Right atrium auricular region (tissue), 2 donors: ENCODE results near the gene ATXN10. TPM values are rescaled to one million over a fixed set of nuclear protein-coding genes. Genes with fewer than 3 reads are reported as not detected.
"Not testable (repeated sequence)": the region's sequence is repeated elsewhere in the genome, so short reads cannot be mapped to it uniquely, and the experiment has no call there.

Experiments
- DNase-seq: peaks from one replicate; pipeline ENCODE4 v3.0.0-alpha.2; 2019; ENCODE audit warnings: low spot score
- H3K27ac ChIP-seq, 2 donors: fragments of 200-600 bp; sonication (generic); 1 replicate in 1 of 2; 2 replicates in 1 of 2; pipeline ENCODE4 v1.5.1; 2016 to 2019
- H3K27me3 ChIP-seq, 2 donors: fragments of 200-600 bp; sonication (generic); one replicate each; pipeline versions ENCODE4 v1.5.1 to v1.6.0; 2017 to 2019
- H3K36me3 ChIP-seq: fragments of 200-600 bp; sonication (generic); one replicate; pipeline ENCODE4 v1.5.1; 2016
- H3K4me1 ChIP-seq, 2 donors: fragments of 200-600 bp; sonication (generic); one replicate each; pipeline versions ENCODE4 v1.5.1 to v1.6.0; 2017 to 2019
- H3K4me3 ChIP-seq, 2 donors: fragments of 200-600 bp; sonication (generic); 1 replicate in 1 of 2; 2 replicates in 1 of 2; pipeline ENCODE4 v1.5.1; 2017 to 2019; ENCODE audit warnings: mild to moderate bottlenecking in 1 of 2, moderate library complexity in 1 of 2
- H3K9me3 ChIP-seq, 2 donors: fragments of 200-600 bp; sonication (generic); one replicate each; pipeline ENCODE4 v1.5.1; 2019
- total RNA-seq, 2 donors: library from RNA; depleted of rRNA; stranded (reverse); fragments of >200 nt; gene quantifications; one replicate each; pipeline ENCODE4 v1.1.0, GENCODE V29; 2016
- TF ChIP-seq, protein P1 (sequence below), 2 donors: fragments of 200-600 bp; sonication (generic); IDR thresholded peaks; one replicate each; pipeline ENCODE4 v1.5.1; 2019; ENCODE audit warnings: antibody characterized with exemption in 2 of 2

ATXN10 gene
- total RNA-seq, 2 donors from 2014 or later, result 85.3 to 88.5 TPM

DNA sequence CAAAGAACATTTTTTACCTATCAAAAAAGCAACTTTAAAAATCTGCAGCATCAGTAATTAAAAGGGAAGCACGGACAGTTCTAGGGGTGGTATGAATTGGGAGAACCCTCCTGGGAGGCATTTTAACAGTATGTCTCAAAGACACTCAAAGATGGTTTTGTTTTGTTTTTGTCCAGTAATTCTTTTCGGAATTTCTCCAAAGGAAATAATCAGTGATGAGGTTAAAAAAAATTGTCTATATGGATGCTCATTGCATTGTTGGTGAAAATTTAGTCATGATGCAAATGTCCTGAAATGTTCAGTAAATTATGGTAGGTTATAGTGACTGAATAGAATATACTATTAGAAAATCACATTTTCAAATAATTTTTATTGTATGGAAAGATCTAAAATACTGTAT lies 115.1 kb downstream of the ATXN10 start:
- Histone ChIP-seq H3K36me3 (no peaks in the 10 kb centered on the region), H3K4me1 (peaks cover 0 to 32% of the 10 kb centered on the region in 2 donors), H3K27ac (no peak overlapping the region), H3K4me3 (no peak overlapping the region), H3K27me3 (no peaks in the 10 kb centered on the region), H3K9me3 (no peaks in the 10 kb centered on the region)
- DNase-seq, result no peak
- TF ChIP-seq, protein P1, sequence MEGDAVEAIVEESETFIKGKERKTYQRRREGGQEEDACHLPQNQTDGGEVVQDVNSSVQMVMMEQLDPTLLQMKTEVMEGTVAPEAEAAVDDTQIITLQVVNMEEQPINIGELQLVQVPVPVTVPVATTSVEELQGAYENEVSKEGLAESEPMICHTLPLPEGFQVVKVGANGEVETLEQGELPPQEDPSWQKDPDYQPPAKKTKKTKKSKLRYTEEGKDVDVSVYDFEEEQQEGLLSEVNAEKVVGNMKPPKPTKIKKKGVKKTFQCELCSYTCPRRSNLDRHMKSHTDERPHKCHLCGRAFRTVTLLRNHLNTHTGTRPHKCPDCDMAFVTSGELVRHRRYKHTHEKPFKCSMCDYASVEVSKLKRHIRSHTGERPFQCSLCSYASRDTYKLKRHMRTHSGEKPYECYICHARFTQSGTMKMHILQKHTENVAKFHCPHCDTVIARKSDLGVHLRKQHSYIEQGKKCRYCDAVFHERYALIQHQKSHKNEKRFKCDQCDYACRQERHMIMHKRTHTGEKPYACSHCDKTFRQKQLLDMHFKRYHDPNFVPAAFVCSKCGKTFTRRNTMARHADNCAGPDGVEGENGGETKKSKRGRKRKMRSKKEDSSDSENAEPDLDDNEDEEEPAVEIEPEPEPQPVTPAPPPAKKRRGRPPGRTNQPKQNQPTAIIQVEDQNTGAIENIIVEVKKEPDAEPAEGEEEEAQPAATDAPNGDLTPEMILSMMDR (IDR thresholded peaks at IDR 0.05), result no peak

DNA sequence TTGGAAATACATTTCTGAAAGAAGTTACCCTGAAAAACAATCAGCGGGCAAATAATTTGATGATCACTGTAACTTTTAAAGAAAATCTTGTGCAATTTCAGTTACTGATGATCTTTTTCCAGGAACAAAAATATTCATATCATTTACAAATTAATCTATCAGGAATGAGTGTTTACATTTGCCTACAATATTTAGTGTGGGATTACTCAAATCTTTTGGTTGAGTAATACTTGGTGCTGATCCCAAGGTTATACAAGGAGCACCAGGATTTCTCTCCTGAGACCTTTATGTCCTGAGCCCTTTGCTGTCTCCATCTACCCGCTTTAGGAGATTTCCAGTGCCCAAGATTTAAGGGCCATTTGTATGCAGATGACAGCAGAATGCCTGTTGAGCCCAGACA lies 116.1 kb downstream of the ATXN10 start:
- TF ChIP-seq, protein P1 (IDR thresholded peaks at IDR 0.05), result no peak
- Histone ChIP-seq H3K27me3 (no peaks in the 10 kb centered on the region), H3K4me3 (no peak overlapping the region), H3K4me1 (peaks cover 0 to 32% of the 10 kb centered on the region in 2 donors), H3K36me3 (no peaks in the 10 kb centered on the region), H3K9me3 (no peaks in the 10 kb centered on the region), H3K27ac (no peak overlapping the region)
- no peak for DNase-seq

DNA sequence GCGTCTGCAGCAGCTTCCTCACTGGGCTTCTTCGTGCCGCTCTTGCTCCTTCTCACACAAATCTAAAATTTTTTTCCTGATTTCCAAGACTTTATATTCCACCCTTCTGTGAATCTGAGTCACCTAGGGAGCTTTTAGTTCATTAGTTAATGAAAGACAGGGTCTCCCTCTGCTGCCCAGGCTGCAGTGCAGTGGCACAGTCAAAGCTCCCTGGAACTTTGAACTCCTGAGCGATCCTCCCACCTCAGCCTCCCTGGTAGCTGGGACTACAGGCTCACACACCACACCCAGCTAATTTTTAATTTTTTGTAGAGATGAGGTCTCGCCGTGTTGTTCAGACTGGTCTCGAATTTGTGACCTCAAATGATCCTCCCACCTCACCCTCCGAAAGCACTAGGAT lies 116.9 kb downstream of the ATXN10 start:
- Histone ChIP-seq H3K36me3 (no peaks in the 10 kb centered on the region), H3K27ac (no peak overlapping the region), H3K4me3 (no peak overlapping the region), H3K27me3 (no peaks in the 10 kb centered on the region), H3K4me1 (peaks cover 0 to 26% of the 10 kb centered on the region in 2 donors), H3K9me3 (no peaks in the 10 kb centered on the region)
- TF ChIP-seq, protein P1 (IDR thresholded peaks at IDR 0.05), result no peak
- DNase-seq, result no peak

DNA sequence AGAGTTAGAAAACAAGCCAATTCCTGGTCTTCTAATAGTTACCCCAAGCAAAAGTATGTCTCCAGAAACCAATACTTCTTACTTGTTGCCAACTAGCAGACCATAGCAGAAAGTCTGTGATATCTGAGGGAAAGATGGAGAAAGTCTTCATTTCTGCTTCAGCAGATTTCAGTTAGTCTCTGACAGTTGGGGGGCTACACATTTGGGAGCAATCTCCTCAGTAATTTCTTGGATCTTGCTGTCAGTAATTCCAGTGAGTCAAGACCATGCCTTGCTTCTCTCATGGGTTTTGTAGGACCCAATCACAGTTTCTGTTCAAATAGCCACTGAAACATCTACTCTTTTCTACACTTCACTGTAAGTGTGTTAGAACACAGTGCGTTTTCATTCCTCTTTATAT lies 118.8 kb downstream of the ATXN10 start:
- TF ChIP-seq, protein P1 (IDR thresholded peaks at IDR 0.05), result no peak
- Histone ChIP-seq H3K27ac (no peak overlapping the region), H3K27me3 (no peaks in the 10 kb centered on the region), H3K4me1 (peaks cover 0 to 8% of the 10 kb centered on the region in 2 donors), H3K9me3 (peaks cover 3 to 5% of the 10 kb centered on the region in 2 donors), H3K4me3 (no peak overlapping the region), H3K36me3 (no peaks in the 10 kb centered on the region)
- DNase-seq, result no peak

DNA sequence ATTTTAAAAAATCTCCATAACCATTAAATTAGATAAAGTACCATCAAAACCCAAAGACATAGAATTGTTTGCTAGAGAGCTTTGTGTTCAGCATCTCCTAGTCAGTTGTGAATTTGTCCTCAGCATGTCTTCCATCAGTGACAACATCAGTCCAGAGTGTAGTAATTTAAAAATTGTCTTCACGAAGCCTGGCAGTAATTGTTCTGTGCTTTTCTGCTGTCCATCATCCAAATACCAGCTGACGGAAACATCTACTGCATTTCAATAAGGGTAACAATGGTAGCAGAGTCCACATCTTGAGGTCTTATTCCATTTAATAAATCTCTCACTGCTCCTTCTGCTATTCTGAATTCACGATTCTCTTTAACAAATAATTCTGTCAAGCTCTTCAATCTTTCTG lies 121.5 kb downstream of the ATXN10 start:
- H3K4me3 ChIP-seq, result no peak overlapping the region
- H3K27ac ChIP-seq, result no peak overlapping the region
- no peak for DNase-seq
- TF ChIP-seq, protein P1 (IDR thresholded peaks at IDR 0.05), result no peak
- no peaks in the 10 kb centered on the region for H3K4me1 ChIP-seq
- peaks cover 7 to 27% of the 10 kb centered on the region in 2 donors for H3K9me3 ChIP-seq
- H3K27me3 ChIP-seq, result no peaks in the 10 kb centered on the region
- H3K36me3 ChIP-seq, result peaks cover 5% of the 10 kb centered on the region

DNA sequence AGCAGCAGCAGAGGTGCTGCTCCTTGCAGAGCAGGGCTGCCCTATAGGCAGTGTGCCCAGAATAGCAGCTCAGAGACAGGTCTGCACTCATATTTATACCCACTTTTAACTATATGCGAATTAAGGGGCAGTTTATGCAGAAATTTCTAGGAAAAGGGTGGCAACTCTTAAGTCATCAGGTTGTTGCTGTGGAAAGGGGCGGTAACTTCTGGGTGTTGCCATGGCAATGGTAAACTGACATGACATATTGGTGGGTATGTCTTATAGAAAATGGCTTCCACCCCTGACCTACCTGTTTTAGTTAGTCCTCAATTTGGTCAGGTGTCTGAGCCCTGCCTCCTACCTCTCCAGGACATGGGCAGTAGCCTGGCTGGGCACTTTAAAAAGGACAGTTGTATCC lies 122.3 kb downstream of the ATXN10 start:
- TF ChIP-seq, protein P1 (IDR thresholded peaks at IDR 0.05), result no peak
- no peaks in the 10 kb centered on the region for H3K27me3 ChIP-seq
- no peak overlapping the region for H3K27ac ChIP-seq
- H3K9me3 ChIP-seq, result peaks cover 7 to 27% of the 10 kb centered on the region in 2 donors
- H3K4me1 ChIP-seq, result no peaks in the 10 kb centered on the region
- no peak overlapping the region for H3K4me3 ChIP-seq
- peaks cover 5% of the 10 kb centered on the region for H3K36me3 ChIP-seq
- no peak for DNase-seq

DNA sequence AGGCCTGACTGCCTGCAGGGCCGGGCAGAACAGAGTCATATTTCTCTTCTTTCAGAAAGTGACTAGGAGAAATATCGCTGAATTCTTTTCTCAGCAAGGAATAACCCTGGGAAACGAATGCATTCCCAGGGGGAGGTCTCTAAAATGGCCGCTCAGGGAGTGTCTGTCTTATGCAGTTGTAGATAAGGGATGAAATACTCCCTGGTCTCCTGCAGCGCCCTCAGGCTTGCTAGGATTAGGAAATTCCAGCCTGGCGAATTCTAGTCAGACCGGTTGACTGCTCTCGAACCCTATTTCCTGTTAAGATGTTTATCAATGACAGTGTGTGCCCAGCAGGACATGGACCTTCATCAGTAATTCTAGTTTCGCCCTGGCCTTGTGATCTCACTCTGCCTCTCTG lies 124.4 kb downstream of the ATXN10 start:
- not testable (repeated sequence) for DNase-seq, H3K27me3 ChIP-seq, H3K4me3 ChIP-seq, H3K4me1 ChIP-seq, H3K36me3 ChIP-seq, H3K27ac ChIP-seq
- H3K9me3 ChIP-seq, result peaks cover 7 to 27% of the 10 kb centered on the region in 2 donors
